ENCODE data around the gene DNAH17. TPM values are rescaled to one million over a fixed set of nuclear protein-coding genes. Genes with fewer than 3 reads are reported as not detected.
A peak's percentile ranks its signal among the peaks of the same experiment; 100 is the strongest.

DNAH17 gene
- total and polyA plus RNA-seq, 2 of the 13 experiments (the other 11 are each of a cell fraction or from before 2014, with no cell fraction given), result 0.86 to 1.6 TPM

DNA sequence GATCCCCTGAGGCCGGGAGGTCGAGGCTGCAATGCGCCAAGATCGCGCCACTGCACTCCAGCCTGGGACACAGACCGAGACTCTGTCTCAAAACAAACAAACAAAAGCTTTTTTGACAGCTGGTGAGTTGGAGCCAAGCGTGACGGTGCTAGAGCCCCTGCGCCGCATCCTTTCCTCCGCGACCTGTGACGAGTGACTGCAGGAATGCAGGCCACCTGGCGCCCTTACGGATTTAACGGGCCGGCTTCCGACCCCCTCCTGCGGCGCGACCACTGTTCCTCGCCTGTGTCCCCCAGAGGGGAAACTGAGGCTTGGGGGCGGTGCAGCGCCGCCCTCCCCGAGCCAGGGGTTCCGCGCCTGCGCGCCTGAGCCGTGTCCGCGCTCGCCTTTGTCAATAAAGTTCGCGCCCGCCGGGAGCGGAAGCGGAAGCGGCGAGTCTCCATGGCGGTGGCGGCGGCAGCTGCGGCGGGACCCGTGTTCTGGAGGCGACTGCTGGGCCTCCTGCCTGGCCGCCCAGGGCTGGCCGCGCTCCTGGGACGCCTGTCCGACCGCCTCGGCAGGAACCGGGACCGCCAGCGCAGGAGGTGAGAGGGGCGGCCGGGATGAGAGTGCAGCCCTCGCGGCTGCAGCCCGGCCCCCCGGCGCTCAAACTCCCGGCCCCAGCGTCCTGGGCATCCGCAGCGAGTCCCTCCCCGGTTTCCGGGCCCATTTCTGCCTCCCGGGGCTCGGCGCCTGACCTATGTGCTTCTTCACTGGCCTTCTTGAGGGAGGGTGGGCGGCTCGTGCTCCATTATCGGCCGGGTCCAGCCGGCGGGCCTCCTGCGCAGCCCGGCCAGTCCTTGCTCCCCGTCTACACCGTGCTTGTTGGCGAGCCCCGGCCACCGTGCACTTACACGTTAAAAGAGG is 198.7 kb downstream of the DNAH17 start, which contains the start of gene PGS1 (continued):
- TF ChIP-seq PCBP1 (IDR thresholded peaks at IDR 0.05; ENCODE audit: borderline replicate concordance, low read depth, low read length) (0 out of 2 replicates have a peak, but pooled peaks have one; percentile 5), JUNB (CRISPR knock-in tag; IDR thresholded peaks at IDR 0.05; ENCODE audit: borderline replicate concordance) (no peak; the same call in 1 of the 2 replicates), FOXC1 (CRISPR knock-in tag; IDR thresholded peaks at IDR 0.05; ENCODE audit: borderline replicate concordance) (peak; percentile 94), AGO1 (IDR thresholded peaks at IDR 0.05; ENCODE audit: low read depth, low read length, poor library complexity, severe bottlenecking) (peak; percentile 70), ZFP82 (CRISPR knock-in tag; IDR thresholded peaks at IDR 0.05; ENCODE audit: borderline replicate concordance) (peak; percentile 81; the same call in 1 of the 2 replicates), ZNF24 (IDR thresholded peaks at IDR 0.05) (no peak), KLF6 (CRISPR knock-in tag; IDR thresholded peaks at IDR 0.05) (no peak), ZKSCAN1 (IDR thresholded peaks at IDR 0.05; ENCODE audit: low read length) (peak; percentile 89), SATB2 (CRISPR knock-in tag; IDR thresholded peaks at IDR 0.05) (no peak), ZNF282 (IDR thresholded peaks at IDR 0.05; ENCODE audit: partially characterized antibody) (no peak), ZIK1 (CRISPR knock-in tag; IDR thresholded peaks at IDR 0.05; ENCODE audit: borderline replicate concordance, low read depth) (peak; percentile 77; the same call in 1 of the 2 replicates), CCDC6 (CRISPR knock-in tag; IDR thresholded peaks at IDR 0.05) (no peak; the same call in 1 of the 2 replicates), ZNF543 (CRISPR knock-in tag; IDR thresholded peaks at IDR 0.05) (peak; percentile 93; the same call in 1 of the 2 replicates), ATRX (CRISPR knock-in tag; IDR thresholded peaks at IDR 0.05; ENCODE audit: borderline replicate concordance) (no peak), ZNF230 (CRISPR knock-in tag; IDR thresholded peaks at IDR 0.05) (peak; percentile 81), ZNF790 (CRISPR knock-in tag; IDR thresholded peaks at IDR 0.05; ENCODE audit: borderline replicate concordance) (peak; percentile 89), ZSCAN5A (CRISPR knock-in tag; IDR thresholded peaks at IDR 0.05; ENCODE audit: borderline replicate concordance) (peak; percentile 83; the same call in 1 of the 2 replicates), TAF15 (IDR thresholded peaks at IDR 0.05; ENCODE audit: low read depth, low read length, poor library complexity, severe bottlenecking) (no peak), ZNF724P (CRISPR knock-in tag; IDR thresholded peaks at IDR 0.05; ENCODE audit: borderline replicate concordance) (peak; percentile 84; the same call in 1 of the 2 replicates), ZBTB25 (CRISPR knock-in tag; IDR thresholded peaks at IDR 0.05) (peak; percentile 88), GPN1 (CRISPR knock-in tag; IDR thresholded peaks at IDR 0.05; ENCODE audit: borderline replicate concordance) (no peak; the same call in 1 of the 2 replicates), JARID2 (CRISPR knock-in tag; IDR thresholded peaks at IDR 0.05; ENCODE audit: insufficient replicate concordance) (no peak), FOXP1 (IDR thresholded peaks at IDR 0.05) (no peak), FOXP1 (CRISPR knock-in tag; IDR thresholded peaks at IDR 0.05) (no peak), PHF20 (CRISPR knock-in tag; IDR thresholded peaks at IDR 0.05) (peak; percentile 99)
- TF ChIP-seq, protein P1, sequence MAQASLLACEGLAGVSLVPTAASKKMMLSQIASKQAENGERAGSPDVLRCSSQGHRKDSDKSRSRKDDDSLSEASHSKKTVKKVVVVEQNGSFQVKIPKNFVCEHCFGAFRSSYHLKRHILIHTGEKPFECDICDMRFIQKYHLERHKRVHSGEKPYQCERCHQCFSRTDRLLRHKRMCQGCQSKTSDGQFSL (CRISPR knock-in tag; IDR thresholded peaks at IDR 0.05), result no peak
- TF ChIP-seq, protein P2, sequence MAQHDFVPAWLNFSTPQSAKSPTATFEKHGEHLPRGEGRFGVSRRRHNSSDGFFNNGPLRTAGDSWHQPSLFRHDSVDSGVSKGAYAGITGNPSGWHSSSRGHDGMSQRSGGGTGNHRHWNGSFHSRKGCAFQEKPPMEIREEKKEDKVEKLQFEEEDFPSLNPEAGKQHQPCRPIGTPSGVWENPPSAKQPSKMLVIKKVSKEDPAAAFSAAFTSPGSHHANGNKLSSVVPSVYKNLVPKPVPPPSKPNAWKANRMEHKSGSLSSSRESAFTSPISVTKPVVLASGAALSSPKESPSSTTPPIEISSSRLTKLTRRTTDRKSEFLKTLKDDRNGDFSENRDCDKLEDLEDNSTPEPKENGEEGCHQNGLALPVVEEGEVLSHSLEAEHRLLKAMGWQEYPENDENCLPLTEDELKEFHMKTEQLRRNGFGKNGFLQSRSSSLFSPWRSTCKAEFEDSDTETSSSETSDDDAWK (CRISPR knock-in tag; IDR thresholded peaks at IDR 0.05), result no peak

All from HepG2 (cell line).